HG03575 (cell line): Measurements from ENCODE around the gene PPP2R2B.
"Not testable (repeated sequence)": the region's sequence is repeated elsewhere in the genome, so short reads cannot be mapped to it uniquely, and the experiment has no call there.

Experiments used
- ATAC-seq: cut with Tn5 transposase; IDR thresholded peaks from one replicate; pipeline ENCODE4 v1.9.1; 2021; ENCODE audit not compliant: unreplicated experiment, insufficient number of reproducible peaks, low FRiP score; ENCODE audit errors: extremely low read depth

Gene PPP2R2B

GRCh38 chr5:146600376-146600775 lies 278.2 kb downstream of the PPP2R2B start:
- ATAC-seq, result no peak

- ATAC-seq, result no peak
These were observed 279.3 kb downstream of the PPP2R2B start for GRCh38 chr5:146599261-146599660.

GRCh38 chr5:146595088-146595487 lies 283.5 kb downstream of the PPP2R2B start:
- no peak for ATAC-seq

- no peak for ATAC-seq
These were observed 286.2 kb downstream of the PPP2R2B start for GRCh38 chr5:146592352-146592751.

- no peak for ATAC-seq
These were observed 289.6 kb downstream of the PPP2R2B start for GRCh38 chr5:146589028-146589345.

- ATAC-seq, result no peak
These were observed 290.1 kb downstream of the PPP2R2B start for GRCh38 chr5:146588331-146589027.

GRCh38 chr5:146586752-146587151 lies 291.8 kb downstream of the PPP2R2B start:
- no peak for ATAC-seq

- ATAC-seq, result no peak
These were observed 293.8 kb downstream of the PPP2R2B start for GRCh38 chr5:146584750-146585149.

- ATAC-seq, result no peak
These were observed 296.4 kb downstream of the PPP2R2B start for GRCh38 chr5:146582051-146582596.

GRCh38 chr5:146580237-146580636 lies 298.3 kb downstream of the PPP2R2B start:
- ATAC-seq, result no peak

- ATAC-seq, result no peak
These were observed 303.8 kb downstream of the PPP2R2B start for GRCh38 chr5:146574713-146575112.

GRCh38 chr5:146568161-146568560 lies 310.4 kb downstream of the PPP2R2B start:
- no peak for ATAC-seq

GRCh38 chr5:146565764-146566367 lies 312.7 kb downstream of the PPP2R2B start:
- ATAC-seq, result peak; percentile 90

- no peak for ATAC-seq
These were observed 314.4 kb downstream of the PPP2R2B start for GRCh38 chr5:146564007-146564762.

GRCh38 chr5:146562461-146562860 lies 316.1 kb downstream of the PPP2R2B start:
- ATAC-seq, result no peak

GRCh38 chr5:146561711-146562110 lies 316.8 kb downstream of the PPP2R2B start:
- ATAC-seq, result no peak

GRCh38 chr5:146560205-146560812 lies 318.2 kb downstream of the PPP2R2B start:
- no peak for ATAC-seq

GRCh38 chr5:146556884-146557283 lies 321.7 kb downstream of the PPP2R2B start:
- not testable (repeated sequence) for ATAC-seq

GRCh38 chr5:146553446-146553845 lies 325.1 kb downstream of the PPP2R2B start:
- ATAC-seq, result no peak

GRCh38 chr5:146549615-146550014 lies 328.9 kb downstream of the PPP2R2B start:
- ATAC-seq, result no peak
